Adrenal gland (tissue), 12 donors: ENCODE data around the gene ZNF74. TPM values are rescaled to one million over a fixed set of nuclear protein-coding genes. Genes with fewer than 3 reads are reported as not detected.
"Not testable (repeated sequence)": the region's sequence is repeated elsewhere in the genome, so short reads cannot be mapped to it uniquely, and the experiment has no call there.

Experiments used
- DNase-seq, 7 donors: peaks; one replicate each; pipeline ENCODE4 v3.0.0-alpha.2; 2019 to 2020
- H3K27ac ChIP-seq, 5 donors: fragments of 200-600 bp; sonication (generic) in 4 of 5; 1 replicate in 3 of 5; 2 replicates in 2 of 5; pipeline versions ENCODE4 v1.5.1 to v1.8.0; 2016 to 2020; ENCODE audit warnings: mild to moderate bottlenecking in 1 of 5
- H3K27me3 ChIP-seq: fragments of 200-600 bp; 2 replicates; pipeline ENCODE4 v1.8.0; 2021
- H3K36me3 ChIP-seq, 2 donors: fragments of 200-600 bp; replicated peaks in 1 of 2; 1 replicate in 1 of 2; 2 replicates in 1 of 2; pipeline versions ENCODE4 v1.5.1 to v1.8.0; 2018 to 2022
- H3K4me1 ChIP-seq, 2 donors: fragments of 200-600 bp; replicated peaks in 1 of 2; 1 replicate in 1 of 2; 2 replicates in 1 of 2; pipeline versions ENCODE4 v1.5.1 to v1.8.0; 2018 to 2021
- H3K4me3 ChIP-seq, 4 donors: fragments of 200-600 bp; sonication (generic) in 3 of 4; one replicate each; pipeline ENCODE4 v1.5.1; 2016 to 2018
- H3K9me3 ChIP-seq, 3 donors: fragments of 200-600 bp; sonication (generic) in 1 of 3; replicated peaks in 1 of 3; 1 replicate in 2 of 3; 2 replicates in 1 of 3; pipeline versions ENCODE4 v1.5.1 to v1.8.0; 2016 to 2021
- CTCF ChIP-seq, 6 experiments: fragments of 450-650 bp in 4 of 6; fragments of 200-600 bp in 2 of 6; sonication (generic) in 1 of 6; IDR thresholded peaks; 1 replicate in 5 of 6; 2 replicates in 1 of 6; pipeline versions ENCODE4 v1.5.1 to v1.8.0; 2016 to 2021; ENCODE audit warnings: antibody characterized with exemption in 6 of 6, mild to moderate bottlenecking in 2 of 6, moderate library complexity in 1 of 6
- POLR2A ChIP-seq, 2 donors: fragments of 450-650 bp; IDR thresholded peaks; one replicate each; pipeline ENCODE4 v1.6.1; 2017; ENCODE audit warnings: antibody characterized with exemption in 2 of 2, mild to moderate bottlenecking in 2 of 2, moderate library complexity in 1 of 2
- WGBS, 4 donors: extraction: QIAGEN DNeasy Blood & Tissue Kit in 2 of 4; methylation state at CpG; one replicate each; pipeline versions ENCODE4 v1.1.5 to v1.1.7; 2013 to 2017; 5-methylcytosine and 5-hydroxymethylcytosine counted together
- intact Hi-C, 2 donors: fragments of 100-400 bp; cut with DNase I; formaldehyde crosslinking; loops; one replicate each; pipeline versions ENCODE4 v1.14.1 to v1.15.0; 2022 to 2023
- polyA plus RNA-seq, 3 donors: library from polyadenylated mRNA; stranded (reverse); fragments of 200-250 nt in 2 of 3; fragments of 350-450 nt in 1 of 3; fragmentation: Illumina TruSeq in 1 of 3; extraction: RNeasy Lipid Tissue Mini Kit (QIAGEN cat#74804) in 1 of 3; gene quantifications; one replicate each; pipeline ENCODE4 v1.2.3, GENCODE V29; 2013 to 2014
- total RNA-seq, 9 donors: library from RNA; depleted of rRNA in 4 of 9; stranded (reverse); fragments of >200 nt in 4 of 9; fragments of 120-200 nt in 1 of 9; fragmentation: NEBNext Ultra II Directional in 1 of 9; extraction: Animal tissue kit (Norgen Biotek cat#: 25700) in 1 of 9; gene quantifications; one replicate each; pipeline versions ENCODE4 v1.1.0 to v1.2.4, GENCODE V29; 2013 to 2023
- donor health status: healthy with polysubstance abuse.
- donor health status: Bipolar disorder and iron deficiency.
- donor health status: DM: yes; HTN: yes; CAD: no.
- donor health status: DM: no; HTN: no; CAD: no.
- donor health status: DM: no; HTN: no; CAD: no.
- donor health status: DM: yes; HTN: yes; CAD: no.

ZNF74 gene
- total and polyA plus RNA-seq, 12 donors = 4.4 to 28.9 (median 9.5) TPM

- H3K36me3 ChIP-seq = no peaks in the 10 kb centered on the region
- H3K27ac ChIP-seq = no peak overlapping the region
- peaks cover 0 to 2% of the 10 kb centered on the region in 2 donors for H3K4me1 ChIP-seq
- intact Hi-C loops = no loop called here
- H3K27me3 ChIP-seq = no peaks in the 10 kb centered on the region
- H3K9me3 ChIP-seq = no peaks in the 10 kb centered on the region
- no peak overlapping the region for H3K4me3 ChIP-seq
- WGBS, 4 donors = 90 to 92% (median 92%) methylated on average over 8 to 9 of the region's 9 CpGs
- DNase-seq = no peak
- TF ChIP-seq POLR2A (IDR thresholded peaks at IDR 0.05) (no peak), CTCF (IDR thresholded peaks at IDR 0.05) (no peak)
Observed at GRCh38 chr22:20413217-20414058, 19.5 kb downstream of the ZNF74 start.

GRCh38 chr22:20414059-20414440 lies 20.1 kb downstream of the ZNF74 start:
- WGBS, 4 donors = 77 to 85% (median 80%) methylated on average over 5 of the region's 5 CpGs
- TF ChIP-seq POLR2A (IDR thresholded peaks at IDR 0.05) = no peak
- no peak for TF ChIP-seq CTCF (IDR thresholded peaks at IDR 0.05)
- intact Hi-C loops = no loop called here

GRCh38 chr22:20414450-20414849 lies 20.5 kb downstream of the ZNF74 start:
- Histone ChIP-seq H3K4me3 (no peak overlapping the region), H3K9me3 (no peaks in the 10 kb centered on the region), H3K4me1 (peaks cover 0 to 3% of the 10 kb centered on the region in 2 donors), H3K27me3 (no peaks in the 10 kb centered on the region), H3K27ac (no peak overlapping the region), H3K36me3 (no peaks in the 10 kb centered on the region)
- 47 to 72% (median 55%) methylated on average over 3 of the region's 3 CpGs for WGBS, 4 donors
- no peak for DNase-seq
- no peak for TF ChIP-seq CTCF (IDR thresholded peaks at IDR 0.05)
- TF ChIP-seq POLR2A (IDR thresholded peaks at IDR 0.05) = no peak
- intact Hi-C loops = no loop called here

More at GRCh38 chr22:20414059-20414440, 20.1 kb downstream of the ZNF74 start:
- Histone ChIP-seq H3K27ac (no peak overlapping the region), H3K27me3 (no peaks in the 10 kb centered on the region), H3K36me3 (no peaks in the 10 kb centered on the region), H3K4me1 (peaks cover 0 to 3% of the 10 kb centered on the region in 2 donors), H3K4me3 (no peak overlapping the region), H3K9me3 (no peaks in the 10 kb centered on the region)
- no peak for DNase-seq

GRCh38 chr22:20415241-20415640 lies 21.3 kb downstream of the ZNF74 start:
- intact Hi-C loops = loop anchor here in 1 of 2 donors (5.0 kb wide), 1 partner anchor 42 kb away; no protein-coding TSS in a partner anchor
- H3K27me3 ChIP-seq, H3K36me3 ChIP-seq, H3K4me3 ChIP-seq, H3K4me1 ChIP-seq, DNase-seq, H3K9me3 ChIP-seq, H3K27ac ChIP-seq: not testable (repeated sequence)
- 76 to 79% (median 78%) methylated on average over 3 of the region's 3 CpGs for WGBS, 4 donors

GRCh38 chr22:20415699-20416098 lies 21.7 kb downstream of the ZNF74 start:
- H3K9me3 ChIP-seq, H3K36me3 ChIP-seq, H3K27me3 ChIP-seq, H3K4me3 ChIP-seq, H3K4me1 ChIP-seq, H3K27ac ChIP-seq, DNase-seq: not testable (repeated sequence)
- 72 to 83% (median 77%) methylated on average over 3 of the region's 3 CpGs for WGBS, 4 donors
- intact Hi-C loops = loop anchor here in 1 of 2 donors (5.0 kb wide), 1 partner anchor 42 kb away; no protein-coding TSS in a partner anchor
